HUES6 (cell line): ENCODE measurements around the gene GAB2.

ENCODE experiments used
- H3K27ac ChIP-seq: 2 replicates; pipeline ENCODE4 v1.7.0; 2013; ENCODE audit warnings: low read depth, mild to moderate bottlenecking, low read length, inconsistent platforms
- H3K27me3 ChIP-seq: 2 replicates; pipeline ENCODE4 v1.6.1; 2013; ENCODE audit warnings: low read length; ENCODE audit not compliant: control insufficient read depth, insufficient read depth
- H3K36me3 ChIP-seq: 2 replicates; pipeline ENCODE4 v1.6.1; 2013; ENCODE audit warnings: low read length; ENCODE audit not compliant: control insufficient read depth, insufficient read depth
- H3K4me1 ChIP-seq: 2 replicates; pipeline ENCODE4 v1.6.1; 2013; ENCODE audit warnings: low read length; ENCODE audit not compliant: control insufficient read depth, insufficient read depth
- H3K4me3 ChIP-seq: 2 replicates; pipeline ENCODE4 v1.5.1; 2013; ENCODE audit warnings: low read depth, low read length
- H3K9ac ChIP-seq: one replicate; pipeline ENCODE4 v1.6.1; 2013; ENCODE audit warnings: mild to moderate bottlenecking, low read length
- H3K9me3 ChIP-seq: 2 replicates; pipeline ENCODE4 v1.6.1; 2013; ENCODE audit warnings: low read depth, low read length; ENCODE audit not compliant: control insufficient read depth, insufficient read depth

The GAB2 gene

DNA sequence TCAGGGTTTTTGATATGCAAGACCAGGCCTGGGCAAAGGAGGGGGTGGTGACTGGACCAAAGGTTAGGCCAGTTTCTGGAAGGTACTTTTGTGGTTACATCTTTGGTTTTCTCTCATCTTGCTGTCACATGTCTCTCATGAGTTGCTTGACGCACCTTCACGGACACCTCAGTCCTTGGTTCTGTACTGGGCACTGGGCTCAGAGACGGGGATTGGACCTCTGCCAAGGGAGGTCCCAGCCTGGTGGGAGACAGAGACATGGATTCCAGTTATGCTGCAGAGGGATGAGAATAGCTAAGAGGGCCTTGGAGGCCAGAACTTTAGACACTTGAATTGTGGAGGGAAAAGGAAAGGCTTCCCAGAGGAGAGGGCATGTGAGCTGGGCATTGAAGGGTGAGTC lies 227.2 kb downstream of the GAB2 start:
- Histone ChIP-seq H3K4me3 (no peak overlapping the region), H3K27me3 (no peaks in the 10 kb centered on the region), H3K4me1 (peaks cover 14% of the 10 kb centered on the region), H3K9me3 (no peaks in the 10 kb centered on the region), H3K9ac (no peak overlapping the region), H3K27ac (no peak overlapping the region), H3K36me3 (no peaks in the 10 kb centered on the region)

DNA sequence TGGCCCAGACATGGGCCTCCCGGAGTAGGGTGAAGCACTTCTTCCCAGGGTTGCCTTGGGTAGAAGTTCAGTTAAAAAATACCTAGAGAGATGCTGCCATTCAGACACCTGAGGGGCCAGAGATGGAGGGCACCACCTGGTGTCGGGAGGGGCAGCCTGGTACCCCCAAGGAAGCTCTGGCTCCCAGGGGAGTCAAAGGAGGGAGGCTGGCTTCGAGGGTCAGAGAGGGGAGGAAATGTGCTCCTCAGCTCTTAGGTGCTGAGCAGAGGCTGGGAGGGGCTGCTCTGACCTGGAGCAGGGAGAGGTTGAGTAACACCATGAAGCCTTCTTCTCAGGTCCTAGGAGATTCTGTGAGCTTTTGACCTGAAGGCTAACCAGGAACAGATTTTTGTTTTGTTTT lies 227.8 kb downstream of the GAB2 start:
- no peaks in the 10 kb centered on the region for H3K9me3 ChIP-seq
- no peak overlapping the region for H3K9ac ChIP-seq
- H3K27ac ChIP-seq: no peak overlapping the region
- no peaks in the 10 kb centered on the region for H3K36me3 ChIP-seq
- peak overlapping the region; percentile 90 for H3K4me3 ChIP-seq
- H3K4me1 ChIP-seq: peaks cover 14% of the 10 kb centered on the region
- H3K27me3 ChIP-seq: no peaks in the 10 kb centered on the region

DNA sequence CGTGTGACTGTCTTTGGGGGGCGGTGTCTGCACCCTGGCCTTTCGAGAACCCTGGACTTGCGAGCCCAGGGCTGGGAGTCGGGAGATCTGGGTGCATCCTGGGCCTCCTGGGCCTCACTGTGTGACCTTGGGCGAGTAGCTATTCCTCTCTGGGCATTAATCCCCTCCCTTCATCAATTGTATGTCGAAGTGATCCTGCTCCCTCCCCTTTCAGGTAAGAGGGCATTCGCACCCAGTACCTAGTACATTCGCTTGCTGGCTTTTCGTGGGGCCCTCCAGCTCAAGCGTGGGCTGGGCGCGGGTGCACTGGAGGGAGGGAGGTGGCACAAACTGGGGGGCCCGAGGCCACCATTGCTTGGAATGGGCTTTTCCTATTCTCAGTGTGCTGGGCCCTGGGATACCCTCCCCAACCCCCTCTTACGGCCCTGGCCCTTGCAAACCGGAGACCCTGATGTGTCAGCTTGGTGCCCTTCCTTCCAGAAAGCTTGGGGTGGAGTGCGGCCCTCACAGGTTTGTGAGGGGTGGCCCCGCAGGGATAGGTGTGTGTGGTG lies 228.4 kb downstream of the GAB2 start:
- H3K27ac ChIP-seq: no peak overlapping the region
- no peaks in the 10 kb centered on the region for H3K36me3 ChIP-seq
- peaks cover 14% of the 10 kb centered on the region for H3K4me1 ChIP-seq
- no peaks in the 10 kb centered on the region for H3K27me3 ChIP-seq
- H3K4me3 ChIP-seq: peak overlapping the region; percentile 90
- no peaks in the 10 kb centered on the region for H3K9me3 ChIP-seq
- peak overlapping the region; percentile 43 for H3K9ac ChIP-seq

DNA sequence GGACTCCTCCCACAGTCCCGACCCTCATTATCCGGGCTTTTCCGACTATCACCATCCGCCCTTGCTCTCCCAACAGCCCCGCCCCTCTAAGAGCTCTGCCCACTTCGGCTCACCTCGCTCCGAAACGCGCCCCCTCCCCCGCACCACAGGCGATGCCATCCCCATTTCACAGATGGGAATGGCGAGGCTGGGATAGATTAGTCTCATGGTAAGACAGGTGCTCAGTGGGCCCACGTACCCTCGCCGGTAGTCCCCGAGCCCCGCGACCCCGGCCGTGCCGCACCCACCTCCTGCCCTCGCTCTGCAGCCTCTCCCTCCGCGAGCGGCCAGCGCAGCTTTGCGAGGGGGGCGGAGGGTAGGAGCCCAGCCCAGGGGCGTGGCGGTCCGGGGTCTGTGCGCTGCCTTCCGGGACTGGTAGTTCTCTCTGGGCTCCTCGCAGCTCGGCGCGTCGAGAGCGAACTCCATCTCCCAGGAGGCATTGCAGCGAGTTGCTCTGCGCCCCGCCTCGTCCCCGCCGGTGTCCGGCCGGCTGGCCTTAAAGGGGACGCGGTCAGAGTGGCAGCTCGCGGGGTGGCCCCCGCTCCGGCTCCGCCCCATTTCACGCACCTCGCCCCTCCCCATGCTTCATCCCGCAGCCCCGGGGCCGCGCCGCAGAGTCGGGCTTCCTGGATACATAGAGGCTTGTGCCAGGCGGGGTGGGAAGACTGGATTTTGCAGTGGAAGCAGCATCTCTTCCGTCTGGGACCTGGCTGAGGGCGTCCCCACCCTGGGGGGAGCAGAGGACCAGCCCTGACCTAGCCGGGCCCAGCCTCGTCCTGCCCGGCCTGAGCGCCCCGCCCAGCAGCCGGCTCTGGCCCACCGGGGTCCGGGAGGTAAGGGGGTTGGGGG lies 229.1 kb downstream of the GAB2 start, which contains the start of the genes KCTD21 and USP35:
TSS of gene KCTD21 (minus strand) at position 341 of the 888 bp plus-strand sequence. CDS start 14,072 bp downstream, outside the sequence.
TSS of gene USP35 (plus strand) at position 634 of the 888 bp plus-strand sequence. CDS start 7,327 bp downstream, outside the sequence.
- peak within 1 kb of the TSS; percentile 43 for H3K9ac ChIP-seq
- peaks cover 14% of the 10 kb centered on the region for H3K4me1 ChIP-seq
- no peak within 1 kb of the TSS for H3K27ac ChIP-seq
- H3K27me3 ChIP-seq: no peaks in the 10 kb centered on the region
- H3K36me3 ChIP-seq: no peaks in the 10 kb centered on the region
- no peaks in the 10 kb centered on the region for H3K9me3 ChIP-seq
- H3K4me3 ChIP-seq: peak within 1 kb of the TSS; percentile 90

DNA sequence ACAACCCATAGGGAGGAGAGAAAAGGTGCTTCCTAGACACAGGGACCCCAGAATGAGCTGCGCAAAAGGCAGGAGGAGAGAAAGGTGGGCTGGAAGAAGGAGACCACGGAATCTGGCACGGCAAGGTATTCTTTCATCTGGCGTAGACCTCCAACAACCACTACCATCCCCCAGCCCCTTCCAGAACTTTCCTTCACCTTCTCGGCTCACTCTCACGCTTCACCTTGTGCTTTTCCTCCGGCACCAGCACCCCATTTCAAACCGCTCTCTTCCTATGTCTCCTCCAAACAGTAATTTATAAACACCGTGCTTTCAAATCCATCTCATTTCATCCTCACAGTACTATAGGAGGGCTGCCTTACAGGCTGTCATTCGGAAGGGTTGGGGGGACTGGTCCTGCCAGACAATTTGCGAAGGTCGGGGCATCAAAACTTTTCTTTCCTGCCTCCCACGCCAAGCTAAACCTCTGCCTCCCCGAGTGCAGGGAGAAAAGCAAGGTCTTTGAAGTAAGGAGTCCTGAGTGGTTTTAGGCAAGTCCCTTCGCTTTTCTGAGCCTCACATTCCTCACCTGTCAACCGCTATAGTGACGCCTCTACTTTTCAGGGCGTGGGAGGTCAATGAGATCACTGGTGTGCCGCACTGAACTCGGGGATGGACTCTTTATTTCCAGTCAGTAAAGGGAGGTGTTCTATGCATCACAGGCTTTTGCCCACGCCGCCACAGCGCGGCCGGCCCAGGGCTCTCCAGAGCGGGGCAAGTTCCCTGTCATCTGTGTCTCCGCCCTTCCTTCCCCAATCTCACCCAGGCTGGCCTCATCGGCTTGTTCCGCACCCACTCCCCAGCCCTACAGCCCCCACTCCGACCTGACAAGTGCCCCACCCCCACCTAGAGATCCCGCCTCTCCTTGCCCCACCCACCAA lies 230.0 kb downstream of the GAB2 start:
- H3K9me3 ChIP-seq: no peaks in the 10 kb centered on the region
- H3K9ac ChIP-seq: no peak overlapping the region
- no peaks in the 10 kb centered on the region for H3K36me3 ChIP-seq
- H3K4me3 ChIP-seq: peak overlapping the region; percentile 90
- H3K27me3 ChIP-seq: no peaks in the 10 kb centered on the region
- H3K4me1 ChIP-seq: peaks cover 14% of the 10 kb centered on the region
- no peak overlapping the region for H3K27ac ChIP-seq

DNA sequence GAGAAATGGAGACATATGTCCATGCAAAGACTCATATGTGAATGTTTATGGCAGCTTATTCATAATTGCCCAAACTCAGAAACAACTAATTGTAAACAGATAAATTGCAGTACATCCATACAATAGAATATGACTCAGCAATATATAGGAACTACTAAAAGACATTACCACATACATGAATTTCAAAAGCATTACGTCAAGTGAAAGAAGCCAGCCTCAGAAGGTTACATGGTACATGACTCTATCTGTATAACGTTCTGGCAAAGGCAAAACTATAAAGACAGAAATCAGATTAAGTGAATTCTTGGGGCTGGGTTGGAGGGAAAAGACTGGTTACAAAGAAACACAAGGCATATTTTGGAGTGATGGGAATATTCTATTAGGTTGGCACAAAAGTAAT lies 236.4 kb downstream of the GAB2 start:
- Histone ChIP-seq H3K9ac (no peak overlapping the region), H3K4me1 (no peaks in the 10 kb centered on the region; the same call in 1 of the 2 replicates), H3K36me3 (no peaks in the 10 kb centered on the region), H3K27me3 (no peaks in the 10 kb centered on the region), H3K27ac (no peak overlapping the region), H3K4me3 (no peak overlapping the region), H3K9me3 (no peaks in the 10 kb centered on the region)

DNA sequence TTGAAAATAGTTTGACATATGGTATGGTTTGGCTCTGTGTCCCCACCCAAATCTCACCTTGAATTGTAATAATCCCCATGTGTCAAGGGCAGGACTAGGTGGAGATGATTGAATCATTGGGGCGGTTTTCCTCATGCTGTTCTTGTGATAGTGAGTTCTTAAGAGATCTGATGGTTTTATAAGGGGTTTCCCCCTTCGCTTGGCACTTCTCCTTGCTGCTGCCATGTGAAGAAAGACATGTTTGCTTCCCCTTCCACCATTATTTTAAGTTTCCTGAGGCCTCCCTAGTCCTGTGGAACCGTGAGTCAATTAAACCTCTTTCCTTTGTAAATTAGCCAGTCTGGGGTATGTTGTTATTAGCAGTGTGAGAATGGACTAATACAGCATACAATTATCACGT lies 236.9 kb downstream of the GAB2 start:
- no peaks in the 10 kb centered on the region for H3K9me3 ChIP-seq
- H3K9ac ChIP-seq: no peak overlapping the region
- H3K27ac ChIP-seq: no peak overlapping the region
- no peak overlapping the region for H3K4me3 ChIP-seq
- H3K4me1 ChIP-seq: no peaks in the 10 kb centered on the region
- H3K36me3 ChIP-seq: no peaks in the 10 kb centered on the region
- H3K27me3 ChIP-seq: no peaks in the 10 kb centered on the region

DNA sequence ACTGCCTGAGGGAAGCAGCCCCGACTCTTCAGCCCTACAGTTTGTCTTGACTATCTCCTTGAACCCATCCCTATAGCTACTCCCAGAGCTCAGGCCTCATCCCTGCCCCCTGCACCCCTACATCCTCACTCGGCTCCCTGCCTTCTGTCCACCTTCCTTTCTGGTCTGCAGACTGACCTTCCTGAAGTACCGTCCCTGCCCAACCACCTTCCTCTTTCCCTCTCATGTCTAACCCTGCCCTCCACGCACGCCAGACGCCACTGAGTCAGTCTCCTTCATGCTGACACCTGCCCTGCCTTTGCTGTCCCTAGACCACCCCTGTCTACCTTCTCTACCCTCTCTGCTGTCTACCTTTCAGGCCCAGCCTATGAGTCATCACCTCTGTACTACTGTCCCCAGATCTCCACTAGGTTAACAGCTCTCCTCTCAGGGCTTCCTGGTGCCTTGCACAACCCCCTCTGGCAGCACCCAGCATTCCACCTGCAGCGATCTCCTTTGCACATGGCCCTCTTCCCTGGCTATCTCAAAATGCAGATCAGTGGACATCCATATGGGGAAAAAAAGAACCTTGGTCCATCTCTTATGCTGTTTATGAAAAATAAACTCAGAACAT lies 238.1 kb downstream of the GAB2 start:
- H3K27ac ChIP-seq: no peak overlapping the region
- no peaks in the 10 kb centered on the region for H3K27me3 ChIP-seq
- no peak overlapping the region for H3K9ac ChIP-seq
- no peak overlapping the region for H3K4me3 ChIP-seq
- H3K4me1 ChIP-seq: no peaks in the 10 kb centered on the region
- no peaks in the 10 kb centered on the region for H3K36me3 ChIP-seq
- H3K9me3 ChIP-seq: no peaks in the 10 kb centered on the region

DNA sequence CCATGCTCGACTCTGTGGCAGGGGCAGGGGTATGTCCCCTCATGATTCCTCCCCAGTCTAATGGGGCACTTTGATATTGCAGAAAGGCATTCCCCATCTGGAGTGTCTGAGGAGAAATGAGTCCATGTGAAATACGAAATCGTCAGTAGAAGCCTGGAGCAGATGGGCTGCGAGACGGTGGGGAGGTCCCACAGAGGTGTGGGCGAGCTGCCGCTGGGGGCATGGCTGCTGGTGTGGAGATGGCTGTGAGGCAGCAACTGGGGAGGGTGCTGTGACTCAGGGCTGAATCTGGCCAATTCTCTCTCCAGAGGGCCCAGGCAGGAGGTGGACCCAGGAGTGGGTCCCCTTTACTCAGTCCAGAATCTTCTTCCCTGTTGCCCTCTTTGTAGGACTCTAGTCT lies 240.4 kb downstream of the GAB2 start:
- Histone ChIP-seq H3K9ac (no peak overlapping the region), H3K4me1 (no peaks in the 10 kb centered on the region), H3K4me3 (no peak overlapping the region), H3K27me3 (no peaks in the 10 kb centered on the region), H3K27ac (no peak overlapping the region), H3K9me3 (no peaks in the 10 kb centered on the region), H3K36me3 (no peaks in the 10 kb centered on the region)

DNA sequence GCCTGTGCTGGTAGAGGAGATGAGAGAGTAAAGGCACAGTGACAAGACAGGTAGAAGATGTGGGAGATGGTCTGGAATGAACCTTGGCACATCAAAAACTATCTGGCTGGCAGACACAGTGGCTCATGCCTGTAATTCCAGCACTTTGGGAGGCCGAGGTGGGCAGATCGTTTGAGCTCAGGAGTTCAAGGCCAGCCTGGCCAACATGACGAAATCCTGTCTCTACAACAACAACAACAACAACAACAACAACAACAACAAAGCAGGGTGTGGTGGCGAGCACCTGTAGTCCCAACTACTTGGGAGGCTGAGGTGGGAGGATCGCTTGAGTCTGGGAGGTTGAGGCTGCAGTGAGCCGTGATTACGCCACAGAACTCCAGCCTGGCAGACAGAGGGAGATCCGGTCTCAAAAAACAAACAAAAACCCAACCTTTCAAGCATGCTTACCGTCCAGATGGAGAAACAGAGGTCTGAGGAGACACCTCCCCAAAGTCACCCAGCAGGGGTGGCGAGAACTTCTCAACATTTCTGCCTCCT lies 240.9 kb downstream of the GAB2 start:
- Histone ChIP-seq H3K36me3 (no peaks in the 10 kb centered on the region), H3K9ac (no peak overlapping the region), H3K4me1 (no peaks in the 10 kb centered on the region), H3K27me3 (no peaks in the 10 kb centered on the region), H3K9me3 (no peaks in the 10 kb centered on the region), H3K27ac (no peak overlapping the region), H3K4me3 (no peak overlapping the region)
